Stimulated activated CD8-positive, alpha-beta memory T cell treated with anti-CD3 and anti-CD28 coated beads, Interleukin-4, amount 100 ng/mL, for 4 hours (primary cell): ENCODE measurements around the gene UNC5C.
"Not testable (repeated sequence)": the region's sequence is repeated elsewhere in the genome, so short reads cannot be mapped to it uniquely, and the experiment has no call there.

Experiments used
- DNase-seq, 2 donors: peaks; one replicate each; pipeline ENCODE4 v3.0.0-alpha.2; 2020; ENCODE audit warnings: low read depth in 2 of 2, low spot score in 1 of 2

UNC5C gene

DNA sequence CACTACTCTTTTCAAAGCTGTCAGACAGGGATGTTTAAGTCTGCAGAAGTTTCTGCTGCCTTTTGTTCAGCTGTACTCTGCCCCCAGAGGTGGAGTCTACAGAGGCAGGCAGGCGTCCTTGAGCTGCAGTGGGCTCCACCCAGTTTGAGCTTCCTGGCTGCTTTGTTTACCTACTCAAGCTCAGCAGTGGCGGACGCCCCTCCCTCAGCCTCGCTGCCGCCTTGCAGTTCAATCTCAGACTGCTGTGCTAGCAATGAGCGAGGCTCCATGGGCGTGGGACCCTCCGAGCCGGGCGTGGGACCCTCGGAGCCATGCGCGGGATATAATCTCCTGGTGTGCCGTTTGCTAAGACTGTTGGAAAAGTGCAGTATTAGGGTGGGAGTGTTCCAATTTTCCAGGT lies 409.3 kb downstream of the UNC5C start:
- DNase-seq, result not testable (repeated sequence)

DNA sequence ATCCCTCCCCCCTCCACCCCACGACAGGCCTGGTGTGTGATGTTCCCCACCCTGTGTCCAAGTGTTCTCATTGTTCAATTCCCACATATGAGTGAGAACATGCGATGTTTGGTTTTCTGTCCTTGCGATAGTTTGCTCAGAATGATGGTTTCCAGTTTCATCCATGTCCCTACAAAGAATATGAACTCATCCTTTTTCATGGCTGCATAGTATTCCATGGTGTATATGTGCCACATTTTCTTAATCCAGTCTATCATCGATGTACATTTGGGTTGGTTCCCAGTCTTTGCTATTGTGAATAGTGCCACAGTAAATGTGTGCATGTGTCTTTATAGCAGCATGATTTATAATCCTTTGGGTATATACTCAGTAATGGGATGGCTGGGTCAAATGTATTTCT lies 414.8 kb downstream of the UNC5C start:
- not testable (repeated sequence) for DNase-seq

DNA sequence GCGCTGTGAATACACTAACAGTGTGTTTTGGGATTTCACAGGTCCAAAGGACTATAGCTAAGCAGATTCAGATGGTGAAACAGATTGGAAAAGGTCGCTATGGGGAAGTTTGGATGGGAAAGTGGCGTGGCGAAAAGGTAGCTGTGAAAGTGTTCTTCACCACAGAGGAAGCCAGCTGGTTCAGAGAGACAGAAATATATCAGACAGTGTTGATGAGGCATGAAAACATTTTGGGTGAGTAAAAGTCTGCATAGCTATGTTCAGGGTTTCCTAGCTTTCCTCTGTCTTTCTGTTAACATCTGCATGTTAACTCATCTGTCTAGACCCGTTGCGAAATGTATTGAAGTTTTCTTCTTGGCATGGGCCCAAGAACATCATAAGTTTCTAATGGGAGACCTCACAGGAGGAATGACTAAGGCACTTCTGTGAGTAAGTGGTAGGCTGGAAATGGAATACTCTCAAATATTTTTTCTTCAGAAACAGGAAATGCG lies 418.9 kb downstream of the UNC5C start:
- DNase-seq, result no peak

DNA sequence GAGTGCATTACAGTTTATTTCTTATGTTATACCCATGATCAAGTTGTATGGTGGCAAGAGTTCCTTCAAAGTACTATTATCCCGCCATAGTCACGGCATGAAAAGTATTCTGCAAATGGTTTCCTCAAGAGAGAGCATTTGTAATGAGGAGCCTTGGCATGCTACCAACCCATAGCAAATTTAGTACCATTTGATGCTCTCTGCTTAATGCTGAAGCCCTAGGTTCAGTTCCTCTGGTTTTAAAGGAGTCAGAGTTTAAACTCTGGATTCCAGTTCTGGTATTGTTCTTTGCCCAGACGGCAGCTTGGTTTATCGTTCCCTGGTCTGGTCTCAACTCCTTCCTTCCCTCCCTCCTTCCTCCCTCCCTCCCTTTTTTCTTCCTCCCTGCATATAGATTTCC lies 419.7 kb downstream of the UNC5C start:
- no peak for DNase-seq

GRCh38 chr4:95124906-95125504 lies 423.8 kb downstream of the UNC5C start:
- no peak for DNase-seq

- DNase-seq, result no peak
These were observed 426.8 kb downstream of the UNC5C start for GRCh38 chr4:95122001-95122400.

DNA sequence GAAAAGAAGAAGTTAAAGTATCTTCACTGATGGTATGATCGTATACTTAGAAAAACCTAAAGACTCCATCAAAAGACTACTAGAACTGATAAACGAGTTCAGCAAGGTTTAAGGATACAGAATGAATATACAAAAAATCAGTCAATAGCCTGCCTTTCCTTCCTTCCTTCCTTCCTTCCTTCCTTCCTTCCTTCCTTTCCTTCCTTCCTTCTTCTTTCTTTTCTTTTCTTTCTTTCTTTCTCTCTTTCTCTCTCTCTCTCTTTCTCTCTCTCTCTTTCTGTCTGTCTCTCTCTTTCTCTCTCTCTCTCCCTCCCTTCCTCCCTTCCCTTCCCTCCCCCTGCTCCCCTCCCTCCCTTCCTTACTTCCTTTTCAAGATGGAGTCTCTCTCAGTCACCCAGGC lies 428.3 kb downstream of the UNC5C start:
- no peak for DNase-seq

GRCh38 chr4:95118497-95118896 lies 430.3 kb downstream of the UNC5C start:
- DNase-seq, result no peak

- DNase-seq, result no peak
These were observed 434.3 kb downstream of the UNC5C start for GRCh38 chr4:95114521-95114920.
